NCI-H1417 (cell line): ENCODE data around the gene TRMT61B.
A peak's percentile ranks its signal among the peaks of the same experiment; 100 is the strongest.

Experiments used
- DNase-seq, 3 experiments: peaks; one replicate each; lab custom pipeline; 2025; lab: John Stamatoyannopoulos, UW

The TRMT61B gene

GRCh38 chr2:28870146-28870891 is at the start of gene TRMT61B:
Gene TRMT61B, minus strand, starts transcription at chr2:28870309. Its CDS starts 32 bp downstream, at chr2:28870277.
- DNase-seq: peak; percentile 97 to 98 (median 98)

GRCh38 chr2:28915939-28916338 is 45.8 kb upstream of the TRMT61B start:
- DNase-seq: no peak

GRCh38 chr2:28909655-28910353 is 39.7 kb upstream of the TRMT61B start:
- DNase-seq: no peak

- no peak for DNase-seq
These were observed 38.1 kb upstream of the TRMT61B start for GRCh38 chr2:28908172-28908571.

- no peak for DNase-seq
These were observed 36.7 kb upstream of the TRMT61B start for GRCh38 chr2:28906821-28907220.

GRCh38 chr2:28906376-28906775 is 36.3 kb upstream of the TRMT61B start:
- DNase-seq: no peak

GRCh38 chr2:28905533-28905932 is 35.4 kb upstream of the TRMT61B start:
- no peak for DNase-seq

GRCh38 chr2:28904802-28905457 is 34.8 kb upstream of the TRMT61B start:
- no peak for DNase-seq

- no peak for DNase-seq
These were observed 34.2 kb upstream of the TRMT61B start for GRCh38 chr2:28904295-28904694.

- DNase-seq: no peak
These were observed 32.5 kb upstream of the TRMT61B start for GRCh38 chr2:28902584-28902983.

GRCh38 chr2:28901841-28902240 is 31.7 kb upstream of the TRMT61B start:
- no peak for DNase-seq

GRCh38 chr2:28901202-28901601 is 31.1 kb upstream of the TRMT61B start:
- DNase-seq: no peak

GRCh38 chr2:28898048-28898447 is 27.9 kb upstream of the TRMT61B start:
- no peak for DNase-seq

GRCh38 chr2:28896906-28897305 is 26.8 kb upstream of the TRMT61B start:
- DNase-seq: no peak

GRCh38 chr2:28895189-28895893 is 25.2 kb upstream of the TRMT61B start:
- peak in 1 of 3 experiments; percentile 40 for DNase-seq

- DNase-seq: peak; percentile 99
These were observed 24.5 kb upstream of the TRMT61B start, which contains the start of gene WDR43 for GRCh38 chr2:28894470-28895188. Gene WDR43, plus strand, starts transcription at chr2:28894667. Its CDS starts 32 bp downstream, at chr2:28894699.

- no peak for DNase-seq
These were observed 23.4 kb upstream of the TRMT61B start for GRCh38 chr2:28893488-28893887.

- DNase-seq: no peak
These were observed 10.1 kb upstream of the TRMT61B start for GRCh38 chr2:28880193-28880592.

GRCh38 chr2:28871620-28872019 is 1.5 kb upstream of the TRMT61B start:
- DNase-seq: no peak

GRCh38 chr2:28869494-28870145 is 489 bp downstream of the TRMT61B start:
- DNase-seq: peak in 1 of 3 experiments; percentile 53

GRCh38 chr2:28868611-28869010 is 1.5 kb downstream of the TRMT61B start:
- DNase-seq: no peak
